ENCODE results near the gene PPDPF.

DNA sequence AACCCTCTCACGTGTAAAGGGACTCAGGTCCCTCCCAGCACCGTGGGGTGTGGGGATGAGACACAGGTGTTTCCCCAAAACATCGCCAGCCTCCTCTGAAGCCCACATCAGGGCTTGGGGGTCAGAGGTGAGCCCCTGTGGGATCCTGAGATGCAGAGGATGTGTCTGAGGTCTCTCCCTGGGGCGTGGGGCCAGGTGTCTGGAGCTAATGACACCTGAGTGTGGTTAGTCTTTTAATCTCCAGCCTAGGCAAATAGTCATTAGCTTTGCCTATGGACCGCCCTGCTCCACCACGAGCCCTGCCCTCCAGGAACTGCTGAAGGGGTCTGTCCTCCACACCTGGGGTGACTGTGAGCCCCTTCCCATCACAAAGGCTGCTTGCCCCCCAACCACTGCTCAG is 25.2 kb downstream of the PPDPF start:
- no peak for TF ChIP-seq EZH2 (IDR thresholded peaks at IDR 0.05; ENCODE audit: low read length, unreplicated experiment)
- TF ChIP-seq, protein P1, sequence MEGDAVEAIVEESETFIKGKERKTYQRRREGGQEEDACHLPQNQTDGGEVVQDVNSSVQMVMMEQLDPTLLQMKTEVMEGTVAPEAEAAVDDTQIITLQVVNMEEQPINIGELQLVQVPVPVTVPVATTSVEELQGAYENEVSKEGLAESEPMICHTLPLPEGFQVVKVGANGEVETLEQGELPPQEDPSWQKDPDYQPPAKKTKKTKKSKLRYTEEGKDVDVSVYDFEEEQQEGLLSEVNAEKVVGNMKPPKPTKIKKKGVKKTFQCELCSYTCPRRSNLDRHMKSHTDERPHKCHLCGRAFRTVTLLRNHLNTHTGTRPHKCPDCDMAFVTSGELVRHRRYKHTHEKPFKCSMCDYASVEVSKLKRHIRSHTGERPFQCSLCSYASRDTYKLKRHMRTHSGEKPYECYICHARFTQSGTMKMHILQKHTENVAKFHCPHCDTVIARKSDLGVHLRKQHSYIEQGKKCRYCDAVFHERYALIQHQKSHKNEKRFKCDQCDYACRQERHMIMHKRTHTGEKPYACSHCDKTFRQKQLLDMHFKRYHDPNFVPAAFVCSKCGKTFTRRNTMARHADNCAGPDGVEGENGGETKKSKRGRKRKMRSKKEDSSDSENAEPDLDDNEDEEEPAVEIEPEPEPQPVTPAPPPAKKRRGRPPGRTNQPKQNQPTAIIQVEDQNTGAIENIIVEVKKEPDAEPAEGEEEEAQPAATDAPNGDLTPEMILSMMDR (conservative IDR thresholded peaks at IDR 0.05; ENCODE audit: low read depth, low read length): no peak
